Kasumi-1 (cell line): Measurements from ENCODE around the gene EIF4H.
"Not testable (repeated sequence)": the region's sequence is repeated elsewhere in the genome, so short reads cannot be mapped to it uniquely, and the experiment has no call there.

Experiments used
- DNase-seq, 2 experiments: peaks; one replicate each; lab custom pipeline; 2025; lab: John Stamatoyannopoulos, UW

The EIF4H gene

GRCh38 chr7:74224907-74225306, 50.8 kb downstream of the EIF4H start:
- not testable (repeated sequence) for DNase-seq

- no peak for DNase-seq
Observed at GRCh38 chr7:74225400-74225799, 51.2 kb downstream of the EIF4H start.

DNA sequence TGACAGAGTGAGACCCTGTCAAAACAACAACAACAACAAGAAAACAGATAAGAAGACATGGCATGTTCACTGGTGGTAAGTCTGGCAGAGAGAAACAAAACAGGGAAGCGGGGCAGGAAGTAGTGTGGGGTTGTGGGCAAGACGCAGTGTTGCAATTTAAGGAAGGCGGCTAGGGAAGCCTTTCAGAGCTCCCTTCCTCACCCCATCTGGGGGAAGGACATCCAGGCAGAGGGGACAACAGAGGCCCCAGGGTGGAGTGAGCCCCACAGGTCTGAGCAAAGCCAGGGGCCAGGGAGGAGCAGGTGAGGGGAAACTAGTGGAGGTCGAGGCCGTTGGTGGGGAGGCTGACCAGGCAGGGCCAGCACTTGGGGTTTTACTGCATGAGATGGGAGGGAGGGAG, 52.5 kb downstream of the EIF4H start:
- peak; percentile 86 to 88 for DNase-seq

GRCh38 chr7:74228951-74229900, 55.1 kb downstream of the EIF4H start:
- no peak for DNase-seq

DNA sequence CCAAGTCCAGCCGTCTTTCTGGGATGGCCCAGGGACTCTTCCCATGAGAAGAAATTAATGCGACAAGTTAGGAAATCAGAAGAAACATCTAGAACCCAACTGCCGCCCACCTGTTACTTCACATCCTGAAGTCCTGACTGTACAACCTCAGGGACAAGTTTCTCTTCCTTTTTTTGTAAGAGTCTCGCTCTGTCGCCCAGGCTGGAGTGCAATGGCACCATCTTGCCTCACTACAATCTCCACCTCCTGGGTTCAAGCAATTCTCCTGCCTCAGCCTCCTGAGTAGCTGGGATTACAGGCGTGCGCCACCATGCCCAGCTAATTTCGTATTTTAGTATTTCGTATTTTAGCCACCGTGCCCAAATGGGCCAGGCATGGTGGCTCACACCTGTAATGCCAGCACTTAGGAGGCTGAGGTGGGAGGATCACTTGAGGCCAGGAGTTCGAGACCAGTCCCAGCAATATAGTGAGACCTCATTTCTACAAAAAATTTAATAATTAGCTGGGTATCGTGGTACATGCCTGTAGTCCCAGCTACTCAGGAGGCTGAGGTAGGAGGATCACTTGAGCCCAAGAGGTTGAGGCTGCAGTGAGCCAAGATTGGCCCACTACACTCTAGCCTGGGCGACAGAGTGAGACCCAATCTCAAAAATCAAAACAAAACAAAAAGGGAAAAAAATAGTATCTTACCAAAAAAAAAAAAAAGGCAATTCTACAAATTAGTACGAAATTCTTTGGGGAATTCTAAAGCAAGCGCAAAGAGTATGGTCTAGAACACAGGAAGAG, 56.5 kb downstream of the EIF4H start:
- DNase-seq, result no peak

DNA sequence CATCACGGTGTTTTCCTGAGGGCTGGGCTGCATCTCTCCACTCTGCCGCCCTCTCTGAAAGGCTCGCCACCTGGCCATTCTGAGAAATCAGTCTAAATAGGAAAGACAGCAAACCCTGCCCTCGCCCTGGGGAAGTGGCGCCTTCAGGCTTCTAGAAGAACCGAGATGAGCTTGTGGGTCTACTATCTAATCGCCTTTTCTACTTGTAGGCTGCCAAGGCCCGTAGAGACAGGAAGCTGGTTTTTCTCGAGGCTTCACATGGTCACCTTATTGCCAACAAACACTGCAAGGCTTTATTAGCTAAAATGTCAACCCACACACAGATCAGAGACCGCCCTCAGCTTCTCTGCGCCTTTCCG, 57.1 kb downstream of the EIF4H start:
- no peak for DNase-seq

DNA sequence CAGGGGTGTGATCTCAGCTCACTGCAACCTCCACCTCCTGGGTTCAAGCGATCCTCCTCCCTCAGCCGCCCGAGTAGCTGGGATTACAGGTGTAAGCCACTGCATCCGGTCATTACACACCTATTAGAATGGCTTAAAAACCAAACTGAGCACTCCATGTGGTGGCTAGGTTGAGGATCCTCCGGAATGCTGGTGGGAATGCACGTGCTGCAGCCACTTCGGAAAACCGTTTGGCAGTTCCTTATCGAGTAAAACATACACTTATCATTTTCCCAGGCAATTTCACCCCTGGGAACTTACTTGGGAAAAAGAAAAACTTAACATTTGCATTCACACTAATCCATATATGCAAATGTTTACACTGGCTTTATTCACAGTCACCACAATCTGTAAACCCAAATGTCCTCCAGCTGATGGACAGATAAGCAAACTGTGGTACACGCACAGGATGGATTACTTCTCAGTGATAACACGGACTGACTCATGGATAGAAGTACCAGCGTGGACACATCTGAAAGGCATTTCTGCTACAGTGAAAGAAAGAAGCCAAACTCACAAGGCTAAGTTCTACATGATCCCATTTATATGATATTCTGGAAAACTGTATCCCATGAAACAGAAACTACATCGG, 59.6 kb downstream of the EIF4H start:
- DNase-seq, result no peak

- no peak for DNase-seq
Observed at GRCh38 chr7:74235518-74236268, 61.5 kb downstream of the EIF4H start.

- no peak for DNase-seq
Observed at GRCh38 chr7:74236284-74236683, 62.1 kb downstream of the EIF4H start.

DNA sequence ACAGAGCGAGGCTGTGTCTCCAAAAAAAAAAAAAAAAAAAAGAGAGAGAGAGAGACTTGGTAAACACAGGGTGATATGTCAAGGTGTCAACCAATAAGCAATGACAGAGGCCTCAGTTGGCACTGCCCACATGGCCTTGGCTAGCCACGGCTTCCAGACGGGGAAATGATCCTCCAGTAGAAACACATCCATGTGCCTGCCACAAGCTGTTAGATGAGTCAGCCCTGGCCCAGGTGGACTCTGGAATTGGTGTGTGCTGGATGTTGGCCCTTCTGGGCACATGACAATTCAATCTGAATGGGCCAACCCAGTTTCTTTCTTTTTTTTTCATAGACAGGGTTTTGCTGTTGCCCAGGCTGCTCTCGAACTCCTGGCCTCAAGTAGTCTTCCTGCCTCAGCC, 66.3 kb downstream of the EIF4H start:
- DNase-seq, result no peak

- DNase-seq, result no peak
Observed at GRCh38 chr7:74242122-74242443, 67.9 kb downstream of the EIF4H start.

- DNase-seq, result no peak
Observed at GRCh38 chr7:74246497-74246896, 72.3 kb downstream of the EIF4H start.
